Hepatocyte (in vitro differentiated cells): ENCODE data around the gene DNAJC12.

Experiments
- EZH2 ChIP-seq: fragments of 200-600 bp; sonication (generic); IDR thresholded peaks from 2 replicates; pipeline ENCODE4 v1.6.1; 2016; ENCODE audit warnings: antibody characterized with exemption, mild to moderate bottlenecking, borderline replicate concordance
- TF ChIP-seq, protein P1 (sequence below): fragments of 200-600 bp; sonication (generic); IDR thresholded peaks from 2 replicates; pipeline ENCODE4 v1.5.1; 2016; ENCODE audit warnings: antibody characterized with exemption, mild to moderate bottlenecking; ENCODE audit not compliant: poor library complexity

DNA sequence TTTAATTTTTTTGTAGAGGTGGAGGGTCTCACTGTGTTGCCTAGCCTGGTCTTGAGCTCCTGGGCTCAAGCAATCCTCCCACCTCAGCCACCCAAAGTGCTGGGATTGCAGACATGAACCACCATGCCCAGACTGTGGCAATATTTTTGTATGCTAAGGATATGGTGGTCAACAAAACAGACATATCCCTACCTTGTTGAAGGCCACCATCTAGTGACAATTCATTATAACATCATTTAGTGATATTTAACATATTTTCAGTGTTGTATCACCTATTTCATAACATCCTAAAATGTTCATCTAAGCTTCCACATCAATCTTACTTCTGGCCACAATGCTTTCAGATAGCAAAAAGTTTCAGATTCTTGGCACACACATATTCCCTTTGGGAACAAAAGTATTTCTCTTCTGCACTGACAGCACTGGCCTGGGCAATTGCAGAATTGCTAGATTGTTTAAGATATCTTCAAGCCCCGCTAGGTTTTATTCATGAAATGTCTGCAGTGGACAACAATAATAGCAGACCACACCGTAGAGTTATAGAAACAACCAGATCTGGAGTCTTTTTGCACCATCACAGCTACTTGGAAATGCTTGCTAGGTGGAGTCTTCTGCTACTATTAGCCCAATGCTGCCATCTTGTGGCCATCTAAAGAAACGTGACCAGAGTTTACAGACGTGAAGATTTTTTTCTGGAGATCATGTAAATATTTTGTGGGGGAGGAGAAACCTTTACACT is 58.4 kb downstream of the DNAJC12 start:
- TF ChIP-seq, protein P1, sequence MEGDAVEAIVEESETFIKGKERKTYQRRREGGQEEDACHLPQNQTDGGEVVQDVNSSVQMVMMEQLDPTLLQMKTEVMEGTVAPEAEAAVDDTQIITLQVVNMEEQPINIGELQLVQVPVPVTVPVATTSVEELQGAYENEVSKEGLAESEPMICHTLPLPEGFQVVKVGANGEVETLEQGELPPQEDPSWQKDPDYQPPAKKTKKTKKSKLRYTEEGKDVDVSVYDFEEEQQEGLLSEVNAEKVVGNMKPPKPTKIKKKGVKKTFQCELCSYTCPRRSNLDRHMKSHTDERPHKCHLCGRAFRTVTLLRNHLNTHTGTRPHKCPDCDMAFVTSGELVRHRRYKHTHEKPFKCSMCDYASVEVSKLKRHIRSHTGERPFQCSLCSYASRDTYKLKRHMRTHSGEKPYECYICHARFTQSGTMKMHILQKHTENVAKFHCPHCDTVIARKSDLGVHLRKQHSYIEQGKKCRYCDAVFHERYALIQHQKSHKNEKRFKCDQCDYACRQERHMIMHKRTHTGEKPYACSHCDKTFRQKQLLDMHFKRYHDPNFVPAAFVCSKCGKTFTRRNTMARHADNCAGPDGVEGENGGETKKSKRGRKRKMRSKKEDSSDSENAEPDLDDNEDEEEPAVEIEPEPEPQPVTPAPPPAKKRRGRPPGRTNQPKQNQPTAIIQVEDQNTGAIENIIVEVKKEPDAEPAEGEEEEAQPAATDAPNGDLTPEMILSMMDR = peak; percentile 96
- TF ChIP-seq EZH2 = no peak
